Measurements from ENCODE around the gene GIGYF2.
"Not testable (repeated sequence)": the region's sequence is repeated elsewhere in the genome, so short reads cannot be mapped to it uniquely, and the experiment has no call there.

The GIGYF2 gene

GRCh38 chr2:232809349-232810124, 112.4 kb downstream of the GIGYF2 start:
- DNase-seq (ENCODE audit: low read depth in 2 of 2) = no peak

GRCh38 chr2:232810444-232810843, 113.3 kb downstream of the GIGYF2 start:
- no peak for DNase-seq (ENCODE audit: low read depth in 2 of 2)

DNA sequence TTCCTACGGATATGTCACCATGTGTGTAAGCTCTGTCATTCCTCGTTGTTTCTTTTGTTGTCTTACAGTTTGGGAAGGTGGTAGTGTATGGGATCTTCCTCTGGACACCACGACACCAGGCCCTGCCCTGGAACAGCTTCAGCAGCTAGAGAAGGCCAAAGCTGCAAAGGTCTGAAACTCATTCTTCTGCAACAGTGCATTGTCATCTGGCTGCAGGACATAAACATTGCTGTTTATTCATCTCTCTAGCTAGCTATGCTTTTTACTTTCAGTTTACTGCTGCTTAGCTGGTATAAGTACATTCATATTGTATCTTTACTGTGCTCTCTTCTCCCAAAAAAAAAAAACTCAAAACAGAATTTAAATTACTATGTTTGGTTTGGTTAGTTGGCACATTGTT, 118.4 kb downstream of the GIGYF2 start:
- no peak for DNase-seq (ENCODE audit: low read depth in 2 of 2)

GRCh38 chr2:232816657-232817056, 119.5 kb downstream of the GIGYF2 start:
- DNase-seq (ENCODE audit: low read depth in 2 of 2) = no peak

DNA sequence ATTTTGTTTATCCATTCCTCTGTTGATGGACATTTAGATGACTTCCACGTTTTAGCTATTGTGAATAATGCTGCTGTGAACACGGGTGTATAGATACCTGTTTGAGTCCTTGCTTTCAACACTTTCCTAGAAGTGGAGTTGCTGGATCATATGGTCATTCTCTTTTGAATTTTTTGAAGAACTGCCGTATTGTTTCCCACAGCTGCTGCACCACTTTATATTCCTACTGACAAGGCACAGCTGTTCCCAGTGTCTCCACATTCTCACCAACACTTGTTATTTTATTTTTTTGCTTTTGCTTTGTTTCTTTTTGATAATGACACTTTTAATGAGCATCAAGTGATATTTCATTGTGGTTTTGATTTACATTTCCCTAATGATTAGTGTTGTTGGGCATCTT, 120.6 kb downstream of the GIGYF2 start:
- no peak for DNase-seq (ENCODE audit: low read depth in 2 of 2)

DNA sequence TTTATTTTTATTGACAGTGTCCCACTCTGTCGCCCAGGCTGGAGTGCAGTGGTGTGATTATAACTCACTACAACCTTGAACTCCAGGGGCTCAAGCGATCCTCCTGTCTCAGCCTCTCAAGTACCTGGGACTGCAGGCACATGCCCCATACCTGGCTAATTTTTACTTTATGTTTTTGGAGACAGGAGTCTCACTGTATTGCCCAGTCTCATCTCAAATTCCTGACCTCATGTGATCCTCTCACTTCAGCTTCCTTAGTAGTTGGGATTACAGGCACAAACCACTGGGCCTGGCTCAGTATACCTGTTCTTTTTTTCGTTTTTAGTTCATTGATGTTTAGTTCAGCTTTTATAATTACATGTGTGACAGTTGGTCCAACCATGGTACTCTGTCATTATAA, 132.9 kb downstream of the GIGYF2 start:
- no peak for DNase-seq (ENCODE audit: low read depth in 2 of 2)

GRCh38 chr2:232831496-232831895, 134.4 kb downstream of the GIGYF2 start:
- DNase-seq (ENCODE audit: low read depth in 2 of 2) = no peak

DNA sequence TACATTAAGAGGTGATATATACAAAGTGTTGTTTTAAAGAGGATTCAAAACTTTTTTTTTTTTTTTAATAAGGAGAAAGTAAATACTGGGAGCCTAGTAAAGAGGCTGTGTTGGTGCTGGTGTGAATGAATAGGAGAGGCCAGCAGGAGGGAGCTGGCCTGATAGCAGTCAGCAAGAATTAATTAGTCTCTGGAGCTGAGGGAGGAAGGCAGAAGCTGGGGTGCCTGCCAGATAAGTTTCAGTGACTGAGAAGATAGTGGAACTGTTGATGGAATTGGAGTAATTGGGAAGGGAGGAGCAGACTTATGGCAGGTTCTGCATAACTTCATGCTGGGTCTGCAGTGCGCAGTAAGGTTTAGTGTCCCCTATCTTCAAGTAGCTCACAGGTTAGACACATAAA, 136.7 kb downstream of the GIGYF2 start:
- no peak for DNase-seq (ENCODE audit: low read depth in 2 of 2)

GRCh38 chr2:232835687-232836208, 138.6 kb downstream of the GIGYF2 start:
- no peak for DNase-seq (ENCODE audit: low read depth in 2 of 2)

GRCh38 chr2:232836934-232837333, 139.8 kb downstream of the GIGYF2 start:
- DNase-seq (ENCODE audit: low read depth in 2 of 2) = no peak

DNA sequence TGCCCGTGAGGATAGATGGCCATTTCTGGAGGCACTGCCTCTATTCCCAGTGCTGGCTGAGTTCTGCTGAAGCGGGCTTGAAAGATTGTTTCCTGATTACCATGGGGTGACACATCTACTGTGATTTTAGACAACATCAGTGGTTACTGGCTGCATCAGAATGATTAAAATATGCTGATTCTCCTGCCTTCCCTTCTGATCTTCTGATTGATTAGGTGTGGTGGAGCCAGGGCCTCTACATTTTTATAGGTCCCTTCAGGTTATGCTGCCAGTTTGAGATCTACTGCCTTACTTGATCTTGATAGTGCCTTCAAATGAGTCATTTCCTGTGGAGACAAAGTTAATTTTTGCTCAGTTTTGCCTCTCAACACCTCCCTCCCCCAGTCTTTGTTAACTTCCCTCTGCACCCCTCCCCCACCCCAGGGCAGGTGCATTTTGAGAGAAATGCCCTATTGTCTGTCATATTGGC, 141.3 kb downstream of the GIGYF2 start:
- peak; percentile 16 to 33 for DNase-seq (ENCODE audit: low read depth in 2 of 2)

DNA sequence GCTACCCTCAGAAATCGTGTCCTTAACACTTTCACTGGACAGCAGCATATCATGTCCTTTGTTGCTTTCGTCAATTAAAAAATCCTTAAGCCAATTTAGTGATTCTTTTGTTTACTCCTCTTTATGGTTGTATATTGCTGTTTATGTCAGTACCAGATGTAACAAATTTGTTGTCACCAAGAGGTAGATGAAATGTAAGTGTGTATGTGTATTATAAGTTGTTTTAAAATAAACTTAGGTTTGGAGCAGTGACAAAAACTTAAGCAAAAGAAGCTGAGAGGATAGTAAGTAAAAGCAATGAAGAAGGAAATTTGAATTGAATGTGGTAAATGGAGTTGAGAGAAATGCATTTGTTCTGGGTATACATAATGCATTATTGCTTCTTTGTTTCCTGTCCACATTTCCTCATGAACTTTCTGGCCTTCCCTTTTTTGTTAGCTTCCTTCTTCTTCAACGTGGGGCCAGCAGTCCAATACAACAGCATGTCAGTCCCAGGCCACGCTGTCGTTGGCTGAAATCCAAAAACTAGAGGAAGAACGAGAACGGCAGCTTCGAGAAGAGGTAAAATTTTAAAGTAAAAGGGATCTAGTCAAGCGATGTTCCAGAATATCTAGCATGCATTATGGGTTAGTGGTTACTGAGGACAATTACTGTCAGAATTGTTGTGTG, 142.4 kb downstream of the GIGYF2 start:
- DNase-seq (ENCODE audit: low read depth in 2 of 2) = no peak

DNA sequence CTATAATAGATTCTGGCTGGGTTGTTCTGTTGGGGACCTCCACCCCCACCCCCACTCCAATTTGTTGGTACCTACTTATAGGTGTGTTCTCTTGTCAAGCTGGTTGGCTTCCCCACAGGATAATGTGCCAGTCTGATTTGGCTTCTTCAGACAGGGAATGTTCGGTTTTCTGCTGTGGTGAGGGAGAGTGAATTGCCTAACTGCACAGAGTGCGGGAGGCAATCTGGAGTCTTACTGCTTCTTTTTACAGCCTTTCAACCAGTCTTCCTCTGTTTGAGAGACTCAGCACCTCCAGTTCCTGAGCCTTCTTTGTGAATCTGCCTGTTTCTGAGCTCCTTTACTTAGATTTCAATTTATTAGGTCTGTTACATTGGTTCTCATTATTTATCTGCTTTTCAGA, 145.6 kb downstream of the GIGYF2 start:
- no peak for DNase-seq (ENCODE audit: low read depth in 2 of 2)

DNA sequence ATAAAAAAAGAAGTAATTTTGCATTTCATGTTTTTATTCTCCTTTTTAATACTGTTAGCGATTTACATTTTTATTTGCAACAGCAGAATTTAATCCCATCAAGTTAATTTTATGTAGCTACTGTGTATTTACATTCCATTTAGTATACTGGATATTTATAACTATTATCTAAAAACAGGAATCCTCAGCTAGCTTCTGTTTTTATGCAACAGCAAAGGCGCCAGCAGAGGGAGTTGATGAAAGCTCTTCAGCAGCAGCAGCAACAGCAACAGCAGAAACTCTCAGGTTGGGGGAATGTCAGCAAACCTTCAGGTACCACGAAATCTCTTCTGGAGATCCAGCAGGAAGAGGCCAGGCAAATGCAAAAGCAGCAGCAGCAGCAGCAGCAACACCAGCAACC, 146.7 kb downstream of the GIGYF2 start:
- DNase-seq (ENCODE audit: low read depth in 2 of 2) = no peak

GRCh38 chr2:232846055-232846454, 148.9 kb downstream of the GIGYF2 start:
- DNase-seq (ENCODE audit: low read depth in 2 of 2) = no peak

DNA sequence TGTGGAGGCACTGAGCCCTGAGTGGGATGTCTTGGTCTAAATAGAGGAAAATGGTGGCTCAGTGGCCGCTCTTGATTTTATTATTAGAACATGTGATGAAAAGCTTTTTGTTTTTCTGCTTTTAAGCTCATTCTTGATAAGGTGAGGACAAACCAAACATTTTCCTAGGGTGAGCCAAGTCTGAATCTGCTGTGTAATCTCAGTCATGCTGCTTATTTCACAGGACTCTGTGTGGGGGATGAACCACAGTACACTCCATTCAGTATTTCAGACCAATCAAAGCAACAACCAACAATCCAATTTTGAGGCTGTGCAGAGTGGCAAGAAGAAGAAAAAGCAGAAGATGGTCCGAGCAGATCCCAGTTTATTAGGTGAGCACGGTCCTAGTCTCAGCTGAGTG, 152.9 kb downstream of the GIGYF2 start:
- no peak for DNase-seq (ENCODE audit: low read depth in 2 of 2)

DNA sequence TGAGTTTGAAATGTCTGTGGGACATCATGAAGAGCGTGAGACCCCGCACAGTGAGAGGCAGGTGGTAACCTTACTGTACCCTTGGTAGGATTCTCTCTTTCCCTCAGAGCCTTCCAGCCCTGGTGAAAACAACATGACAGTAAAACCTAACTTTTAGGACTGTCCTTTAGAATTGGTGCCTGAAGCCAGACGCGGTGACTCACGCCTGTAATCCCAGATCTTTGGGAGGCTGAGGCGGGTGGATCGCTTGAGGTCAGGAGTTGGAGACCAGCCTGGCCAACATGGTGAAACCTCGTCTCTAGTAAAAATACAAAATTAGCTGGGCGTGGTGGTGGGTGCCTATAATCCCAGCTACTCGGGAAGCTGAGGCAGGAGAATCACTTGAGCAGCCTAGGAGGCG, 154.9 kb downstream of the GIGYF2 start:
- not testable (repeated sequence) for DNase-seq (ENCODE audit: low read depth in 2 of 2)

DNA sequence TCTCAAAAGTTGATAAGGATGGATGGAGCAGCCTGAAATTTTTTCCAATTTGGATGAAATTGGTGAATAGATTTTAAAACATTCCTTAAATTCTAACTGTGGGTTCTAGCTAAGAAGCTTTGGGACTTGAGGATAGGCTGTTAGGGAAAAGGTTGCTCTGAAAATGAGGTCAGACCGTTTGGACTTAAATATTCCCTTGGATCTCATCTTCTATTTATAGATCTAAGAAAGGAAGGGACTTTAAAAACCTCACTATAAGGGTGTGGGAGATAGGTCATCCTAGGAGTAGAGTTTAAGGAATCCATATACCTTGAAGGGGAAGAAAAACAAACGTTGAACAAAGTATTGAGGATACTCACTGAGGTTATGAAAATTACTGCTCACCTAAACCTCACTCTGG, 155.5 kb downstream of the GIGYF2 start:
- DNase-seq (ENCODE audit: low read depth in 2 of 2) = no peak

DNA sequence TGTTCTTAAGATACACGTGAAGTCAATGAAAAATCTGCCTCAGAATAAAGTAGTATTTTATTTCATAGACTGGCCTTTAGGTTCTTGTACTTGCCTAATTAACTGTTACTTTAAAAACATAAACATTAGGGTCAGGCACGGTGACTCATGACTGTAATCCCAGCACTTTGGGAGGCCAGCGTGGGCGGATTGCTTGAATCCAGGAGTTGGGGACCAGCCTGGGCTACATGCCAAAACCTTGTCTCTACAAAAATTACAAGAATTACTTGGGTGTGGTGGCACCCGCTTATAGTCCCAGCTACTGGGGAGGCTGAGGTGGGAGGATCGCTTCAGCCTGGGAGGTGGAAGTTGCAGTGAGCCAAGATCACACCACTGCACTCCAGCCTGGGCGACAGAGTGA, 157.0 kb downstream of the GIGYF2 start:
- DNase-seq (ENCODE audit: low read depth in 2 of 2) = no peak

GRCh38 chr2:232857158-232857563, 160.0 kb downstream of the GIGYF2 start:
- DNase-seq (ENCODE audit: low read depth in 2 of 2) = no peak

DNA sequence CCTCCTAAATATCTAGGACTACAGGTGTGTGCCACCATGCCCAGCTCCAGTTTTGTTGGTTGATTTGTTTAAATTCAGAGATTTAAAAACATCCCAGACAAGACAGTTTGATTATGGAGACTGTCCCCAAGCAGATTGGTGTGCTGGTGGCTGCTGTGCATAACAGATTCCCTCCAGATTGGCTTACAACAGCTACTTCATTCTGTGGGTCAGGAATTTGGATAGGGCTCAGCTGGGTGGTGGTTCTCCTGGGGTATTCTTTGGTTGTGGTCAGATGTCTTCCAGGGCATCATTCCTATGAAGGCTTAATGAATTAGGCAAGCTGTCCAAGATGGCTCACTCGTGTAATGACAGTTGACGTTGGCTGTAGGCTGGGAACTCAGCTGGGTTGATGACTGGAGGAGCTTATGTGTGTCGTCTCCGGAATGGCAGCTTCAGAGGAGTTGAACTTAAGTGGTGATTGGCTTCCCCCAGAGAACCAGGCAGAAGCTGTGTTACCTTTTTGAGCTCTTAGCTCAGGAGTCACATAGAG, 162.3 kb downstream of the GIGYF2 start:
- no peak for DNase-seq (ENCODE audit: low read depth in 2 of 2)

DNA sequence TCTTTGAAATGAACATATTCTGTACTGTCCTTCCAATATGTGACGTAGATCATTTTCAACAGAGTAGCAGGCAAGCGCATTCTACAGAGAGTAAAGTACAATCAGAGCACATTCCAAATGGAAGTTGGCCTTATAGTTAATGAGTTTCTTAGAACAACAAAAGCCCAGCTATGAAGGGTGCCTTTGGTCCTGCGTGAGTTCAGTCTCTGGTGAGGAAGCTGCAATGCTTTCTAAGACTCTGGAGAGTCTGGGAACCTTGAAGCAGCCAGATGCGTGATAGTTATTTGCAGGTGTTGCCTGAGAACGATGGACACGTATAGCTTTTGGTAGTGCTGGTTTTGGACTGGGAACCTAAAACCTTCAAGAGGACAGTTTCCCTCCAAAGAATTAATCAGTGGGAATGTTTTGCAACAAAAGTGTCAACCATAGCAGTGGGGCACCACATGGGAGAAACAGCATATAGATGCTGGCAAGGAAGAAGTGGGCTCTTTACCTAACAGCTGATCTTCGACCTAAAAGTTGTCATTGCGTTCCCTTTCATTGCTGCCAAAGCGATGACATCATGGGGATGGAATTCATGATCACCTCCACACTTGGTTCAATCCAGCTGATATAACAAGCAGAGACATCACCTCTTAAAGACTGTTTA, 163.6 kb downstream of the GIGYF2 start:
- no peak for DNase-seq (ENCODE audit: low read depth in 2 of 2)

Measured in stimulated activated CD8-positive, alpha-beta memory T cell treated with anti-CD3 and anti-CD28 coated beads, Interleukin-2, amount 100 ng/mL, for 1 hour (primary cell).